SK-N-SH (cell line): ENCODE results near the gene TRAF2. TPM values are rescaled to one million over a fixed set of nuclear protein-coding genes. Genes with fewer than 3 reads are reported as not detected.
A peak's percentile ranks its signal among the peaks of the same experiment; 100 is the strongest.

Experiments
- CTCF ChIA-PET: fragments of 300-600, 350-600 bp; formaldehyde crosslinking; extraction: SDS; loops from one replicate; lab custom pipeline; 2021; lab: Yijun Ruan, JAX
- POLR2A ChIA-PET: fragments of 350-600 bp; sonication (Branson Sonifier 250); formaldehyde crosslinking; extraction: SDS; loops from one replicate; lab custom pipeline; 2020; ENCODE audit warnings: antibody characterized with exemption, inconsistent platforms; lab: Yijun Ruan, JAX
- DNase-seq: peaks from one replicate; pipeline ENCODE4 v3.0.0; 2012
- H2AFZ ChIP-seq: fragments of 200-600 bp; sonication (generic); 2 replicates; pipeline ENCODE4 v1.8.1; 2016; ENCODE audit warnings: antibody characterized with exemption, mild to moderate bottlenecking, low read depth
- H3F3A ChIP-seq: fragments of 200-600 bp; sonication (generic); replicated peaks from 2 replicates; pipeline ENCODE3; 2016; ENCODE audit warnings: antibody characterized with exemption, mild to moderate bottlenecking; ENCODE audit not compliant: insufficient read depth
- H3K27ac ChIP-seq, 2 experiments: fragments of 200-500 bp in 1 of 2; fragments of 200-600 bp in 1 of 2; sonication (Bioruptor generic) in 1 of 2; sonication (generic), shearing (Covaris generic) in 1 of 2; 2 replicates each; pipeline versions ENCODE4 v1.5.1 to v1.6.1; 2014 to 2016; ENCODE audit warnings: low read depth in 2 of 2, inconsistent platforms in 1 of 2, low read length in 1 of 2, mild to moderate bottlenecking in 1 of 2, mixed read lengths in 1 of 2
- H3K27me3 ChIP-seq: fragments of 200-600 bp; sonication (generic), shearing (Covaris generic); 2 replicates; pipeline ENCODE4 v1.6.1; 2016; ENCODE audit warnings: mixed run types; ENCODE audit not compliant: insufficient read depth
- H3K36me3 ChIP-seq, 2 experiments: fragments of 200-500 bp in 1 of 2; fragments of 200-600 bp in 1 of 2; sonication (Bioruptor generic) in 1 of 2; sonication (generic) in 1 of 2; replicated peaks in 1 of 2; 2 replicates each; pipeline versions ENCODE3 to v1.5.1; 2014 to 2016; ENCODE audit warnings: low read length in 1 of 2, mild to moderate bottlenecking in 1 of 2; ENCODE audit not compliant: insufficient read depth in 2 of 2, control insufficient read depth in 1 of 2
- H3K4me1 ChIP-seq, 2 experiments: fragments of 200-500 bp in 1 of 2; fragments of 200-600 bp in 1 of 2; sonication (Bioruptor generic) in 1 of 2; sonication (generic), shearing (Covaris generic) in 1 of 2; 2 replicates each; pipeline versions ENCODE4 v1.5.1 to v1.6.1; 2014 to 2016; ENCODE audit warnings: low read depth in 1 of 2, low read length in 1 of 2, mixed run types in 1 of 2; ENCODE audit not compliant: insufficient read depth in 2 of 2, control insufficient read depth in 1 of 2
- H3K4me2 ChIP-seq: fragments of 200-600 bp; sonication (generic), shearing (Covaris generic); 2 replicates; pipeline ENCODE4 v1.6.1; 2017; ENCODE audit warnings: mixed run types
- H3K4me3 ChIP-seq, 2 experiments: fragments of 200-500 bp in 1 of 2; fragments of 200-600 bp in 1 of 2; sonication (Bioruptor generic) in 1 of 2; sonication (generic), shearing (Covaris generic) in 1 of 2; 2 replicates each; pipeline versions ENCODE4 v1.5.1 to v1.8.1; 2014 to 2016; ENCODE audit warnings: low read depth in 2 of 2, inconsistent platforms in 1 of 2, low read length in 1 of 2, mild to moderate bottlenecking in 1 of 2, mixed read lengths in 1 of 2, moderate library complexity in 1 of 2
- H3K79me2 ChIP-seq: fragments of 200-600 bp; sonication (generic); 2 replicates; pipeline ENCODE4 v1.8.1; 2017; ENCODE audit warnings: mild to moderate bottlenecking; ENCODE audit not compliant: insufficient read depth
- H3K9ac ChIP-seq: fragments of 200-600 bp; sonication (generic); 2 replicates; pipeline ENCODE4 v1.6.1; 2017; ENCODE audit warnings: mixed run types
- H3K9me2 ChIP-seq: fragments of 200-600 bp; sonication (generic); 2 replicates; pipeline ENCODE4 v1.6.1; 2017; ENCODE audit warnings: mixed run types
- H3K9me3 ChIP-seq: fragments of 200-600 bp; sonication (generic); 2 replicates; pipeline ENCODE4 v1.6.1; 2017; ENCODE audit warnings: mixed run types, mild to moderate bottlenecking, moderate library complexity
- H4K20me1 ChIP-seq: fragments of 200-600 bp; sonication (generic); 2 replicates; pipeline ENCODE4 v1.6.1; 2017; ENCODE audit warnings: mild to moderate bottlenecking, mixed run types; ENCODE audit not compliant: insufficient read depth
- CHD2 ChIP-seq: fragments of 150-350 bp; IDR thresholded peaks from 2 replicates; pipeline ENCODE4 v1.6.1; 2018; ENCODE audit warnings: low read length; ENCODE audit not compliant: partially characterized antibody
- CTCF ChIP-seq: fragments of 200-600 bp; sonication (generic); IDR thresholded peaks from 2 replicates; pipeline ENCODE4 v1.6.1; 2017; ENCODE audit warnings: antibody characterized with exemption, mild to moderate bottlenecking, moderate library complexity
- EP300 ChIP-seq, 2 experiments: IDR thresholded peaks; 2 replicates each; pipeline versions ENCODE4 v1.4.0 to v1.6.1; 2012; ENCODE audit warnings: borderline replicate concordance in 1 of 2, low read depth in 1 of 2, low read length in 1 of 2
- GABPA ChIP-seq: IDR thresholded peaks from 2 replicates; pipeline ENCODE4 v1.4.0; 2012; ENCODE audit warnings: low read depth, mild to moderate bottlenecking
- JUND ChIP-seq: IDR thresholded peaks from 2 replicates; pipeline ENCODE4 v1.4.0; 2012
- MEF2A ChIP-seq: IDR thresholded peaks from 2 replicates; pipeline ENCODE4 v1.4.0; 2012; ENCODE audit warnings: low read depth, borderline replicate concordance
- MXI1 ChIP-seq: IDR thresholded peaks from 2 replicates; pipeline ENCODE4 v1.6.1; 2012; ENCODE audit warnings: mild to moderate bottlenecking, low read depth, low read length, improper control_type of control experiment
- NFIC ChIP-seq: IDR thresholded peaks from 2 replicates; pipeline ENCODE4 v1.4.0; 2012; ENCODE audit warnings: borderline replicate concordance
- PBX3 ChIP-seq: IDR thresholded peaks from 2 replicates; pipeline ENCODE4; 2012
- POLR2AphosphoS5 ChIP-seq: IDR thresholded peaks from 2 replicates; pipeline ENCODE4 v1.6.1; 2012; ENCODE audit warnings: low read depth, low read length
- RAD21 ChIP-seq: IDR thresholded peaks from 2 replicates; pipeline ENCODE4 v1.6.1; 2012; ENCODE audit warnings: mild to moderate bottlenecking, low read length
- RCOR1 ChIP-seq: fragments of 150-350 bp; IDR thresholded peaks from 2 replicates; pipeline ENCODE4 v1.6.1; 2017; ENCODE audit warnings: antibody characterized with exemption, low read length
- REST ChIP-seq: IDR thresholded peaks from 2 replicates; pipeline ENCODE4 v1.6.1; 2012; ENCODE audit warnings: mild to moderate bottlenecking, low read depth, low read length, moderate library complexity
- RXRA ChIP-seq: IDR thresholded peaks from 2 replicates; pipeline ENCODE4 v1.4.0; 2012; ENCODE audit warnings: low read depth, mild to moderate bottlenecking, borderline replicate concordance
- SIN3A ChIP-seq: IDR thresholded peaks from 2 replicates; pipeline ENCODE4 v1.6.1; 2012; ENCODE audit warnings: low read depth, mild to moderate bottlenecking, low read length, moderate library complexity, borderline replicate concordance
- TCF12 ChIP-seq: IDR thresholded peaks from 2 replicates; pipeline ENCODE4 v1.4.0; 2012
- USF1 ChIP-seq: IDR thresholded peaks from 2 replicates; pipeline ENCODE4 v1.4.0; 2012; ENCODE audit warnings: low read depth, borderline replicate concordance
- YY1 ChIP-seq: IDR thresholded peaks from 2 replicates; pipeline ENCODE4 v1.4.0; 2012; ENCODE audit warnings: low read depth, mild to moderate bottlenecking
- ZBTB33 ChIP-seq: IDR thresholded peaks from 2 replicates; pipeline ENCODE4 v1.4.0; 2012; ENCODE audit warnings: low read depth, borderline replicate concordance
- WGBS: methylation state at CpG from one replicate; pipeline ENCODE4 v1.1.6; 2017; ENCODE audit warnings: low lambda C conversion rate; 5-methylcytosine and 5-hydroxymethylcytosine counted together
- polyA plus RNA-seq, 3 experiments: library from polyadenylated mRNA; depleted of rRNA; stranded (reverse); fragments of >200 nt; gene quantifications; 2 replicates each; pipeline ENCODE4 v1.2.3, GENCODE V29; 2012

Gene TRAF2
- polyA plus RNA-seq, 1 of the 3 experiments (the other 2 are of a cell fraction), result 15.4 TPM

- Histone ChIP-seq H3K9me3 (no peaks in the 10 kb centered on the region), H3K27me3 (no peaks in the 10 kb centered on the region), H3K9ac (no peak overlapping the region), H3F3A (peaks cover 19% of the 10 kb centered on the region), H2AFZ (no peak overlapping the region), H4K20me1 (peaks cover 10% of the 10 kb centered on the region; the same call in 1 of the 2 replicates), H3K79me2 (no peaks in the 10 kb centered on the region), H3K36me3 (peaks cover 0 to 15% of the 10 kb centered on the region in 2 experiments), H3K4me3 (no peak overlapping the region), H3K4me1 (peaks cover 24 to 29% of the 10 kb centered on the region in 2 experiments; a peak in 2 of 4 replicates), H3K9me2 (no peaks in the 10 kb centered on the region), H3K4me2 (peak overlapping the region; percentile 97; the same call in 1 of the 2 replicates), H3K27ac (peak overlapping the region in 1 of 2 experiments; percentile 76; a peak in 2 of 4 replicates)
- ChIA-PET CTCF (interaction anchor here (1.2 to 4.7 kb wide), 5 partner anchors 10 to 193 kb away, joined by 4 to 36 read pairs (median 30); partner anchors contain the start of genes RABL6 and TMEM141), POLR2A (interaction anchor here (0.9 to 2.1 kb wide), 3 partner anchors 12 to 41 kb away, joined by 4 to 10 read pairs (median 6); partner anchors contain the start of gene RABL6)
- TF ChIP-seq CHD2, result peak; percentile 52
- no peak for TF ChIP-seq RAD21
- no peak for TF ChIP-seq RXRA
- no peak for TF ChIP-seq CTCF
- TF ChIP-seq MEF2A, result no peak
- no peak; the same call in 1 of the 2 replicates for TF ChIP-seq POLR2AphosphoS5
- 0 out of 2 replicates have a peak, but pooled peaks have one; percentile 23 for TF ChIP-seq TCF12
- TF ChIP-seq NFIC, result no peak
- no peak for TF ChIP-seq MXI1
- TF ChIP-seq GABPA, result no peak
- TF ChIP-seq REST, result no peak
- 0 out of 2 replicates have a peak, but pooled peaks have one; percentile 69 for TF ChIP-seq SIN3A
- TF ChIP-seq ZBTB33, result no peak
- TF ChIP-seq EP300 (IDR thresholded peaks at IDR 0.05; ENCODE audit: borderline replicate concordance in 1 of 2, low read depth in 1 of 2, low read length in 1 of 2), result no peak
- no peak for TF ChIP-seq USF1
- TF ChIP-seq PBX3, result peak; percentile 49
- no peak for TF ChIP-seq RCOR1
- TF ChIP-seq YY1, result no peak
- TF ChIP-seq JUND, result no peak; the same call in 1 of the 2 replicates
- peak; percentile 59 for DNase-seq
- WGBS, result 46% methylated on average over 12 of the region's 28 CpGs
Observed at GRCh38 chr9:136840877-136841645, 45.3 kb upstream of the TRAF2 start.
